ENCODE measurements around the gene DTNB.
"Not testable (repeated sequence)": the region's sequence is repeated elsewhere in the genome, so short reads cannot be mapped to it uniquely, and the experiment has no call there.

DTNB gene

GRCh38 chr2:25582077-25582830, 91.1 kb downstream of the DTNB start:
- no peak for DNase-seq

- DNase-seq: no peak
These were observed 96.8 kb downstream of the DTNB start for GRCh38 chr2:25576596-25576995.

- no peak for DNase-seq
These were observed 100.7 kb downstream of the DTNB start for GRCh38 chr2:25572638-25573037.

GRCh38 chr2:25570161-25570845, 103.1 kb downstream of the DTNB start:
- no peak for DNase-seq

GRCh38 chr2:25567406-25567805, 106.0 kb downstream of the DTNB start:
- no peak for DNase-seq

- DNase-seq: no peak
These were observed 106.7 kb downstream of the DTNB start for GRCh38 chr2:25566694-25567093.

- DNase-seq: no peak
These were observed 107.3 kb downstream of the DTNB start for GRCh38 chr2:25566094-25566493.

- no peak for DNase-seq
These were observed 112.1 kb downstream of the DTNB start for GRCh38 chr2:25561136-25561850.

- no peak for DNase-seq
These were observed 114.2 kb downstream of the DTNB start for GRCh38 chr2:25559148-25559547.

- DNase-seq: no peak
These were observed 115.1 kb downstream of the DTNB start for GRCh38 chr2:25558262-25558661.

- no peak for DNase-seq
These were observed 116.0 kb downstream of the DTNB start for GRCh38 chr2:25557179-25558036.

- DNase-seq: no peak
These were observed 121.1 kb downstream of the DTNB start for GRCh38 chr2:25552318-25552717.

GRCh38 chr2:25551316-25551715, 122.1 kb downstream of the DTNB start:
- DNase-seq: no peak

- not testable (repeated sequence) for DNase-seq
These were observed 123.8 kb downstream of the DTNB start for GRCh38 chr2:25549571-25549970.

- no peak for DNase-seq
These were observed 124.8 kb downstream of the DTNB start for GRCh38 chr2:25548601-25549000.

GRCh38 chr2:25546852-25547251, 126.5 kb downstream of the DTNB start:
- DNase-seq: no peak

- no peak for DNase-seq
These were observed 127.5 kb downstream of the DTNB start for GRCh38 chr2:25545899-25546298.

- DNase-seq: no peak
These were observed 128.9 kb downstream of the DTNB start for GRCh38 chr2:25544445-25544844.

GRCh38 chr2:25543939-25544338, 129.4 kb downstream of the DTNB start:
- DNase-seq: no peak

- no peak for DNase-seq
These were observed 132.0 kb downstream of the DTNB start for GRCh38 chr2:25541378-25541777.

GRCh38 chr2:25539136-25539535, 134.2 kb downstream of the DTNB start:
- DNase-seq: no peak

- no peak for DNase-seq
These were observed 135.9 kb downstream of the DTNB start for GRCh38 chr2:25537526-25537925.
